Activated CD4-positive, alpha-beta T cell treated with anti-CD3 and anti-CD28 coated beads, Interleukin-2, Interleukin-6, amounts not matched to agents 100 ng/mL and 50 ng/mL, durations not matched to agents 16 hours and 8 hours (primary cell): Measurements from ENCODE around the gene ATXN7L1.

Experiments
- DNase-seq: peaks from one replicate; pipeline ENCODE4 v3.0.0-alpha.2; 2020

Gene ATXN7L1

GRCh38 chr7:105639667-105640493, 236.5 kb downstream of the ATXN7L1 start:
- DNase-seq: no peak

DNA sequence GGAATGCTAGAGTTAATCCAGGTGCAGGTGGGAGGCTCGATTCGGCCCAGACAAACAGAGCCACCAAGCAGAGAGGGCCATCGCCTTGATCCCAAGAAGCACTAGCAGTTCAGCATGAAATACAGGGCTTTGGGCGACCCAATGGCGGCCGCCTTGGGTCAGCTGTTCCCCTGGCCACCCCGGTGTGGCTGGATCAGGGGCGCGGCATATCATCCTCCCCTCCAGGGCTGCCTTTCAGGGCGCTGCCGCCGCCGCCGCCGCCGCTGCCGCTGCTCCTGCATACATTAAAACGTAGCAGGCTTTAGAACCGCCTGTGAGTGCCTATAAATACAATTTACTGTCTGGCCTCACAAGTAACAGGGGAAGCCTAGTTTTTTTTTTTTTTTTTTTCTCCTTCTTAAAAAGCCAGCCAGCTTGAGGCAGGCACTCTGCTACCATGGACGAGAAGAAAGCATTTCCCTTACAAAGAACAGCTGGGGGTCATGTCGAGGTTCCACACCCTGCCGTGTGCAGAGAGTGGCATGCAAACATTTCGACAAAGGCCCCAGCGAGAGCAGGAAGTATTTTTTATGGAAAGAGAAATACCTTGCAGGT, 237.4 kb downstream of the ATXN7L1 start:
- DNase-seq: no peak

- no peak for DNase-seq
These were observed 238.1 kb downstream of the ATXN7L1 start for GRCh38 chr7:105638334-105638733.

GRCh38 chr7:105637755-105638154, 238.6 kb downstream of the ATXN7L1 start:
- no peak for DNase-seq

- DNase-seq: no peak
These were observed 239.4 kb downstream of the ATXN7L1 start for GRCh38 chr7:105636982-105637381.

DNA sequence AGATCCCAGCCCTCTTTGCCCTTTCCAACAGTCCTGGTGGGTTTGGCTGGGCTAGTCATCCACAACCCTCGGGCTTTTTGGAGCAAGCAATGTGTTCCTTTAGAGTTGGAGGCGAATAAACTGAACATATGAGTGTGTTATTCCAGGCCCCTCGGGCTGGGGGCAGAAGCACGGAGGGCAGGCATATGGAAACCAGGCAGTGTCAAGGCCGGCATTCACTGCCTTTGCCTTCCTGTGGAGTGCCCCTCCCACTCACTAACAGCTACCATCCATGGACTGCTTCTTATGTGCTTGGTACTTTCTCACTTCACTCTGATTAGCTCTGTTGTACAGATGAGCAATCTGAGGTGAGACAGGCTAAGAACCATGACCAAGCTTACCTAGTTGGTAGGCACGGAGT, 241.2 kb downstream of the ATXN7L1 start:
- no peak for DNase-seq

- DNase-seq: no peak
These were observed 250.4 kb downstream of the ATXN7L1 start for GRCh38 chr7:105625986-105626385.

DNA sequence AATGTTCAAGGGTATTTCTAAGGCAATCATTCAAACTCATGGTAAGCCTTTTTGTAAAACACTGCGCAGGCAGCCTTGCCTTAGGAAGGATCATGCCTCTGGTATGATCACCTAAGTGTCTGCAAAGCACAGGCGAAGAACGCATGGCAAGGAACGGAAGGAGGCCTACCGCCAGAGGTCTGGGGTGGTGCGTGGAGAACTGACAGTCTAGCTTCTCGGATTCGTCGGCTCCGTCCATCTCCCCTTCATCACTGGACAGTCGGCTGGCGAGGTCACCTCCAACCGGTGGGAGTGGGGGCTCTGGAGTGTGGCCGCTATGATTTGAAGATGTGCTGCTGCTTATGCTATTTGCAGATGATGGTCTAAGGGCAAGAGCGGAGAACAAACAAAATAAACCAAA, 252.5 kb downstream of the ATXN7L1 start:
- no peak for DNase-seq

DNA sequence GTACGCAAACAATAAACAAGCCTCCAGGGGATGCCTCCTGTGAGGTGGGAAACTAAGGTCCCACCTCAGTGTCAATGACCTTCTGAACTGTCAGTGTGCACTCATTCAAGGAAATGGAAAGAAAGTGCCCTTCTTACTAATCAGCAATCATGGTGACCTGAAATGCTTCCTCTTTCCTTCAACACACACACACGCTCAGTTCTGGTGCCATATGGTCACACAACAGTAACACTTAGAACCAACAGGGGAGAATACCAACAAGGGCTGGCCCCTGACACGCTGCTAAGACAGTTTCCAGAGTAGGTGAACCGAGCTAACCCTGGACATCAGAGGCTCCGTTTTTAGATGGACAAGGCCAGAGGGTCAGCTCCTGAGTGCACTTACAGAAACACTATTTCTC, 253.0 kb downstream of the ATXN7L1 start:
- DNase-seq: no peak

DNA sequence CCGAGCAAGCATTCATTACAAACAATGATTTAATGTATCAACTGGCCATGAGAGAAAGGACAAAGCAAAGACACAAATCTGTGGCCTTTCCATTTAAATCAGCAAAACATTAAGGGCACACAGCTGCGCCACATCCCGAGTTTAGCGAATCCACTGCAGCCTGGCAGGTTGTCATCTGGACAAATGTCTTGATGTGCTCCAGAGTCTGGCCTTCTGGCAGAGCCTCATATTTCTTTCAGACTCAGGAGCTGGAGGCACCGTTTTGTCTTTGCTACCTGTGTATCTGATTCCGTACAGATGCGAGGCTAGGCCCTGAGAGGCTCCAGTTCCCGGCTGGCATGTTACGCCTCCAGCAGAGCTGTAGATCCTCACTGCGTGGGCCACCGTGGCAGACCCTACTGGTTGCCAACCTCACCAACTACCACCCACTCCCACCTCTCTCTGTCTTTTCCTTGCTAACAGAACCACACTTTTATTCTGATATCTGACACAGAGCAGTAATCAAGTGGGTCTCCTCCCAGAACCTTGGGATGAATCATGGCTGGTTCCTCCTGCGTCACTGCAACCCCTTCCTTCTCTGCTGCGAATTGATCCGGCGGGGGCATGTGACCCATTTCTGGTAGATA, 254.2 kb downstream of the ATXN7L1 start:
- DNase-seq: no peak

- DNase-seq: no peak
These were observed 254.8 kb downstream of the ATXN7L1 start for GRCh38 chr7:105621617-105622016.

GRCh38 chr7:105621176-105621575, 255.2 kb downstream of the ATXN7L1 start:
- no peak for DNase-seq

DNA sequence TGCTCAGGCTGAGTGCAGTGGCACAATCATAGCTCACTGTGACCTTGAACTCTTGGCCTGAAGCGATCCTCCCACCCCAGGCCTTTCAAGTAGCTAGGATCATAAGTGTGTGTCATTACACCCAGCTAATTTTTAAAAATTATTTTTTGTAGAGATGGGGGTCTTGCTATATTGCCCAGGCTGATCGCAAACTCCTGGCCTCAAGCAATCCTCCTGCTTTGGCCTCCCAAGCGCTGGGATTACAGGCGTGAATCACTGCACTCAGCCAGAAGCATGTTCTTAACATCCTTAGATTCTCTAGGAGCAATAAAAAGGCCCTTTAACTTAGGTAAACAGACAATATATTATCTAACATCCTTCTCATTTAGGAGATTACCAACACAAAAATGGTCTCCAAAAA, 256.8 kb downstream of the ATXN7L1 start:
- DNase-seq: no peak

GRCh38 chr7:105618016-105618296, 258.4 kb downstream of the ATXN7L1 start:
- no peak for DNase-seq

DNA sequence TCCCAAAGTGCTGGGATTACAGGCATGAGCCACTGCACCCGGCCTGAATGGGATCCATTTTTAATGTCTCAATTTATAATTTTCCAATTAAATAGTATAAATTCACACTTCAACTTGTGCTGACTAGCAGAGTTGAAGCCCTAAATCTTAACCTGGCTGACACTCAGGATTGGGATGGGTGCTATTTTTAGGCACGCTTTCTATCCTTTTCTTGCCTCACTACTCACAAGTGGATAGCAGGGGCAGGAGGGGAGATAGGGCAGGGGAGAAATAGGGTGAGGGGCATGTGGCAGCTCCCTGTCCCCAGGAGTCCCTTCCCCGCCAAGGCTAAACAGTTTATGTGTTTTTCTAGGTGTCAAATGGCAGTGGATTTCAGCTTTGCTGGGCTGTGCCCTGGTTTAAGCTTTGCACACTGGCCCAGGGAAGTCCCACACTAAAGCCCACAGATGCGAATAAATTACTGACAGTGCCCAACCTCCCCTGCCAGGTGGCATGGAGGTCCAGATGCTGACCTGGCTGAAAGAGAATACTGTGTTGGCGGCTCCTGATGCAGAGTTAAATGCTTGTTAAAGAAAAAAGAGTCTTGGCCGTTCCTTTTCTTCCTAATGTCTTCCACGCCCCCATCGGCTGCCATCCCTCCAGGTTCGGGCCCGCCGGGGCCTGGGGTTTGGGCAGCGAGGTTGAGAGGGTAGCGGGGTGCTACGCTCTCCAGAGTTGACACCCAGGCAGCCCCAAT, 259.0 kb downstream of the ATXN7L1 start:
- DNase-seq: no peak

DNA sequence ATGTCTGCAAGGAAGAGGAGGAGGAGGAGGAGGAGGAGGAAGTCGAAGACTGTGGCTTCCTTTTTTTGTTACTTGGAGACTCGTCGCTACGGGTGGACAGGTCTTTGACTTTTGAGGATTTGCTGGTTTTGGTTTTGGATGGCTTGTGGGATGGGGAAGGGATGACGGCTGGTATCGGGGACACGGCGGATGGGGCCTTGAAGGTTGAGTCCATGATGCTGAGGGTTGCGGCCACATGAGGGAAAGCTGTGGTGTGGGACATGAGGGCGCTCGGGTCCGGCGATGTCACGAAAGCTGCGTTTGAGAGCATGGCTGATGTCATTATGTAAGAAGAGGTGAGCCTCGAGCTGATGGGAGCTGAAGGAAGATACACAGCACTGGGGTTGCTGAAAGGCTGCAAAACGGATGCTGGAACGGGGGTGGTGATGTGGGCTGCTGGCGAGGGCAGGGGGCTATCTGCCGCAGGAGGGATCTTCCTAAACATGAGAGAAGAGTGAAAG, 262.0 kb downstream of the ATXN7L1 start:
- DNase-seq: no peak

GRCh38 chr7:105613611-105614330, 262.6 kb downstream of the ATXN7L1 start:
- no peak for DNase-seq

DNA sequence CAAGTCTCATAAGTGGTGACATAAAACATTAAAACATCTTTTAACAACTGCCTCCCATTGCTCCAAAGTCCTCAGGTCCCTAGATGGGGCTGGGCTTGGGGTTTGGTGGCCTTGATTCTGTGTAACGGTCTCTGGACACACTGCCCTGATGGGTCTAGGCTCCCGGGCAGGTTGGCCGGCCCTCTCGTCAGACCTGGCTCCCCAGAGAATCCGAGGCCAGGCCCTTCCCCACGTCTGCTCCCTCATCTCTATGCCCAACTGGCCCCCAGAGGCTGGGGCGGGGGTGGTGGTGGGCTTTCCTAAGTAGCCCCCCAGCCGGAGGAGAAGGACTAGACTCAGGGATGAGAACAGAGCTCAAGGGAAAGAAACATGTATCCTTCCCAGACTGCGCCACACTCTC, 263.6 kb downstream of the ATXN7L1 start:
- DNase-seq: no peak

- DNase-seq: no peak
These were observed 264.3 kb downstream of the ATXN7L1 start for GRCh38 chr7:105611856-105612775.

GRCh38 chr7:105610165-105610930, 266.1 kb downstream of the ATXN7L1 start:
- no peak for DNase-seq
